ENCODE results near the gene RIMS3.

DNA sequence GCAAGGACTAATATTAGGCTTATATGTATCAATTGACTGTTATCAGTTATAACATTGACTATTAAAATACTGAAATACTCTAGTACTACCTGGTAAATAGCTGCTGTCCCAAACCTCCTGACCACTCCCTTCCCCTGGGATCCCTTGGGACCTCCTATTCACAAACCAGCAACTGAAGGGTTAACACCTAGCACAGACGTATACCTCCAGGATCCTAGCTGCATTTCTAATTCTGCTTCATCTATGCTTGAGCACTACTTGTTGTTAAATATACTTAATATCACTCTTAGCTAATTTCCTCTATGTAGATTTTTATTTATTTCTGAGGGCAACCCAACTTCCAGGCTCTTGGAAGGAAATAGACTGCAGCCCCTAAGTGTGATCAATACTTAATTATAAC lies 24.3 kb upstream of the RIMS3 start:
- TF ChIP-seq EZH2 (IDR thresholded peaks at IDR 0.05) (no peak), ZNF274 (IDR thresholded peaks at IDR 0.05; ENCODE audit: low read depth, low read length) (no peak), CEBPB (IDR thresholded peaks at IDR 0.05; ENCODE audit: low read depth) (no peak), POLR2A (IDR thresholded peaks at IDR 0.05; ENCODE audit: borderline replicate concordance, extremely low read depth, insufficient read depth, insufficient read length) (no peak), SIN3A (IDR thresholded peaks at IDR 0.05; ENCODE audit: low read depth) (no peak), POLR2AphosphoS5 (IDR thresholded peaks at IDR 0.05; ENCODE audit: low read depth, low read length) (no peak), EZH2phosphoT487 (IDR thresholded peaks at IDR 0.05; ENCODE audit: borderline replicate concordance) (no peak), EGR1 (IDR thresholded peaks at IDR 0.05; ENCODE audit: low read depth) (no peak), JUND (IDR thresholded peaks at IDR 0.05) (no peak), RAD21 (IDR thresholded peaks at IDR 0.05; ENCODE audit: low read depth) (no peak)
- TF ChIP-seq, protein P1, sequence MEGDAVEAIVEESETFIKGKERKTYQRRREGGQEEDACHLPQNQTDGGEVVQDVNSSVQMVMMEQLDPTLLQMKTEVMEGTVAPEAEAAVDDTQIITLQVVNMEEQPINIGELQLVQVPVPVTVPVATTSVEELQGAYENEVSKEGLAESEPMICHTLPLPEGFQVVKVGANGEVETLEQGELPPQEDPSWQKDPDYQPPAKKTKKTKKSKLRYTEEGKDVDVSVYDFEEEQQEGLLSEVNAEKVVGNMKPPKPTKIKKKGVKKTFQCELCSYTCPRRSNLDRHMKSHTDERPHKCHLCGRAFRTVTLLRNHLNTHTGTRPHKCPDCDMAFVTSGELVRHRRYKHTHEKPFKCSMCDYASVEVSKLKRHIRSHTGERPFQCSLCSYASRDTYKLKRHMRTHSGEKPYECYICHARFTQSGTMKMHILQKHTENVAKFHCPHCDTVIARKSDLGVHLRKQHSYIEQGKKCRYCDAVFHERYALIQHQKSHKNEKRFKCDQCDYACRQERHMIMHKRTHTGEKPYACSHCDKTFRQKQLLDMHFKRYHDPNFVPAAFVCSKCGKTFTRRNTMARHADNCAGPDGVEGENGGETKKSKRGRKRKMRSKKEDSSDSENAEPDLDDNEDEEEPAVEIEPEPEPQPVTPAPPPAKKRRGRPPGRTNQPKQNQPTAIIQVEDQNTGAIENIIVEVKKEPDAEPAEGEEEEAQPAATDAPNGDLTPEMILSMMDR (IDR thresholded peaks at IDR 0.05 in 2 of 3, conservative IDR thresholded peaks at IDR 0.05 in 1 of 3; ENCODE audit: borderline replicate concordance in 1 of 3, insufficient read depth in 1 of 3, low read depth in 2 of 3, low read length in 2 of 3): no peak
- TF ChIP-seq, protein P2, sequence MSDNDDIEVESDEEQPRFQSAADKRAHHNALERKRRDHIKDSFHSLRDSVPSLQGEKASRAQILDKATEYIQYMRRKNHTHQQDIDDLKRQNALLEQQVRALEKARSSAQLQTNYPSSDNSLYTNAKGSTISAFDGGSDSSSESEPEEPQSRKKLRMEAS (IDR thresholded peaks at IDR 0.05): no peak
- TF ChIP-seq, protein P3, sequence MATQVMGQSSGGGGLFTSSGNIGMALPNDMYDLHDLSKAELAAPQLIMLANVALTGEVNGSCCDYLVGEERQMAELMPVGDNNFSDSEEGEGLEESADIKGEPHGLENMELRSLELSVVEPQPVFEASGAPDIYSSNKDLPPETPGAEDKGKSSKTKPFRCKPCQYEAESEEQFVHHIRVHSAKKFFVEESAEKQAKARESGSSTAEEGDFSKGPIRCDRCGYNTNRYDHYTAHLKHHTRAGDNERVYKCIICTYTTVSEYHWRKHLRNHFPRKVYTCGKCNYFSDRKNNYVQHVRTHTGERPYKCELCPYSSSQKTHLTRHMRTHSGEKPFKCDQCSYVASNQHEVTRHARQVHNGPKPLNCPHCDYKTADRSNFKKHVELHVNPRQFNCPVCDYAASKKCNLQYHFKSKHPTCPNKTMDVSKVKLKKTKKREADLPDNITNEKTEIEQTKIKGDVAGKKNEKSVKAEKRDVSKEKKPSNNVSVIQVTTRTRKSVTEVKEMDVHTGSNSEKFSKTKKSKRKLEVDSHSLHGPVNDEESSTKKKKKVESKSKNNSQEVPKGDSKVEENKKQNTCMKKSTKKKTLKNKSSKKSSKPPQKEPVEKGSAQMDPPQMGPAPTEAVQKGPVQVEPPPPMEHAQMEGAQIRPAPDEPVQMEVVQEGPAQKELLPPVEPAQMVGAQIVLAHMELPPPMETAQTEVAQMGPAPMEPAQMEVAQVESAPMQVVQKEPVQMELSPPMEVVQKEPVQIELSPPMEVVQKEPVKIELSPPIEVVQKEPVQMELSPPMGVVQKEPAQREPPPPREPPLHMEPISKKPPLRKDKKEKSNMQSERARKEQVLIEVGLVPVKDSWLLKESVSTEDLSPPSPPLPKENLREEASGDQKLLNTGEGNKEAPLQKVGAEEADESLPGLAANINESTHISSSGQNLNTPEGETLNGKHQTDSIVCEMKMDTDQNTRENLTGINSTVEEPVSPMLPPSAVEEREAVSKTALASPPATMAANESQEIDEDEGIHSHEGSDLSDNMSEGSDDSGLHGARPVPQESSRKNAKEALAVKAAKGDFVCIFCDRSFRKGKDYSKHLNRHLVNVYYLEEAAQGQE (IDR thresholded peaks at IDR 0.05; ENCODE audit: low read depth): no peak
- TF ChIP-seq, protein P4, sequence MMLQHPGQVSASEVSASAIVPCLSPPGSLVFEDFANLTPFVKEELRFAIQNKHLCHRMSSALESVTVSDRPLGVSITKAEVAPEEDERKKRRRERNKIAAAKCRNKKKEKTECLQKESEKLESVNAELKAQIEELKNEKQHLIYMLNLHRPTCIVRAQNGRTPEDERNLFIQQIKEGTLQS (IDR thresholded peaks at IDR 0.05): no peak

Measured in HCT116 (cell line).